Measurements from ENCODE around the gene OMG.
"Not testable (repeated sequence)": the region's sequence is repeated elsewhere in the genome, so short reads cannot be mapped to it uniquely, and the experiment has no call there.

Gene OMG, protein sequence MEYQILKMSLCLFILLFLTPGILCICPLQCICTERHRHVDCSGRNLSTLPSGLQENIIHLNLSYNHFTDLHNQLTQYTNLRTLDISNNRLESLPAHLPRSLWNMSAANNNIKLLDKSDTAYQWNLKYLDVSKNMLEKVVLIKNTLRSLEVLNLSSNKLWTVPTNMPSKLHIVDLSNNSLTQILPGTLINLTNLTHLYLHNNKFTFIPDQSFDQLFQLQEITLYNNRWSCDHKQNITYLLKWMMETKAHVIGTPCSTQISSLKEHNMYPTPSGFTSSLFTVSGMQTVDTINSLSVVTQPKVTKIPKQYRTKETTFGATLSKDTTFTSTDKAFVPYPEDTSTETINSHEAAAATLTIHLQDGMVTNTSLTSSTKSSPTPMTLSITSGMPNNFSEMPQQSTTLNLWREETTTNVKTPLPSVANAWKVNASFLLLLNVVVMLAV

DNA sequence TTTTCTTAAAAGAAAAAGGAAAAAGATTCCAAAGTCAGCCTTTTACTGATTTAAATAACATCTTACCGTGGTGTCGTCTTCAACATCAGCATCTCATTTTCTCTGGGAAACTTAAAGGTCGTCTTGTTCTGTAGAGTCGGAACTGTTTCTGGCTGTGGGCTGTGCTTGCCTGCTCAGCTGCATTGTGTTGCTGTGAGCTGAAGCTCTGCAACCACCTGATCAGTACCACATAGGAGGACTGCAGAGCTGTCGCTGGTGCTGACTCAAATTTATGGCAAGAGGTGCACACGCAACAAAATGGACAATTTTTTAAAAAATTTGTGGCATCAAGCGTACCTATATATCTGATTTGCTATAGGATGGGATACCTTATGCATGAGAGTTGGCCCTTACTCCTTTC is at the start of gene OMG:
Gene OMG (minus strand): TSS at position 150 of the 400 bp plus-strand sequence. CDS start 908 bp downstream, outside the sequence.
- H3K4me3 Mint-ChIP-seq: no peak within 1 kb of the TSS
- no peaks in the 10 kb centered on the region for H3K27me3 Mint-ChIP-seq
- no peak for ATAC-seq (ENCODE audit: low read depth)
- no peak within 1 kb of the TSS for H3K27ac Mint-ChIP-seq
- DNase-seq (ENCODE audit: low spot score in 2 of 2): no peak
- no peaks in the 10 kb centered on the region for H3K36me3 Mint-ChIP-seq
- no peaks in the 10 kb centered on the region for H3K9me3 Mint-ChIP-seq
- peaks cover 6% of the 10 kb centered on the region for H3K4me1 Mint-ChIP-seq

DNA sequence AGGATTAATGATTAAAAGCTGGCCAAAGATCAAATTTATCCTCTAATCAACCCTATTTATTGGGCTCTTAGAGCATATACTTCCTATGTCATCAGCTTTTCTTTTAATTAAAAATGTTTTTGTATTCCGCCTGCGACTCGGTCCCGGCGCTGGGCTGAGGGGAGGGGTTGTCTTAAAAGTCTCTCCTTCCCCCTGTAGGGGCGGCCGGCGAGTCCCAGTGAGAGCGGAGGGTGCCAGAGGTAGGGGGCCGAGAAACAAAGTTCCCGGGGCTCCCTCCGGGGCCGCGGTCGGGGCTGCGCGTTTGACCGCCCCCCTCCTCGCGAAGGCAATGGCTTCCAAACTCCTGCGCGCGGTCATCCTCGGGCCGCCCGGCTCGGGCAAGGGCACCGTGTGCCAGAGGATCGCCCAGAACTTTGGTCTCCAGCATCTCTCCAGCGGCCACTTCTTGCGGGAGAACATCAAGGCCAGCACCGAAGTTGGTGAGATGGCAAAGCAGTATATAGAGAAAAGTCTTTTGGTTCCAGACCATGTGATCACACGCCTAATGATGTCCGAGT is 48.2 kb upstream of the OMG start:
- not testable (repeated sequence) for H3K4me3 Mint-ChIP-seq; H3K9me3 Mint-ChIP-seq; H3K27me3 Mint-ChIP-seq; H3K4me1 Mint-ChIP-seq; DNase-seq (ENCODE audit: low spot score in 2 of 2); H3K27ac Mint-ChIP-seq; ATAC-seq (ENCODE audit: low read depth)
- H3K36me3 Mint-ChIP-seq: peaks cover 20% of the 10 kb centered on the region

DNA sequence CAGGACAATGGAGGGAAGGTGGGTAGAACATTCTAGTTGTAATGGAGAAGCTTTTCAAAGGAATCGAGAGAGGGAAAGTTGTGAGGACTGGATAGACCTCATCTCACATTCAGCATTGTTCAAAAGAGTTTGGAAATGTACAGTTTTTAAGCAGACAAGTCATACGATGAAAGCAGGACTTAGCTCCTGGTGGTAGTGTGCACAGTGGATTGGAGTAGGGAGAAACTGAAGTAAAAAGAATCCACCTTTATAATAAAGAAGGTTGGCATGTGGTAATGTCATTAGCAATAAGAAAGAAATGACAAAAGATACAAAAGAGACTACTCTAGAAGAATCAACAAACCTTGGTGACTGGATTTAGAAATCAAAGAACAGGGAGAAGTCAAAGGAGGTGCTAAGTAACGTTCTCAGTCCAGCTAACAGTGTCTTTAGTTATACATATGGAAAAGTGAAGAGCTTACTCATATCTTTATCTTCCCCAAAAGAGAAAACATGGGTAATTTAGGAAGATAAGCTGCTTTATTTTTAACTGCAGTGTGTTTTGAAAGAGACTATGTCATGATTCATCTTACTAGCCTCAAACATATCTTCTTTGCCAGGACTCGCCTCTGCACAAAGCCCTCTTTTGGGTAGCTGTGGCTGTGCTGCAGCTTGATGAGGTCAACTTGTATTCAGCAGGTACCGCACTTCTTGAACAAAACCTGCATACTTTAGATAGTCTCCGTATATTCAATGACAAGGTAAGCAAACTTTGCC is 43.0 kb upstream of the OMG start:
- ATAC-seq (ENCODE audit: low read depth) (no peak), DNase-seq (ENCODE audit: low spot score in 2 of 2) (no peak)
- H3K4me1 Mint-ChIP-seq: peaks cover 2% of the 10 kb centered on the region
- no peak overlapping the region for H3K27ac Mint-ChIP-seq
- peaks cover 24% of the 10 kb centered on the region for H3K36me3 Mint-ChIP-seq
- no peaks in the 10 kb centered on the region for H3K9me3 Mint-ChIP-seq
- no peaks in the 10 kb centered on the region for H3K27me3 Mint-ChIP-seq
- H3K4me3 Mint-ChIP-seq: no peak overlapping the region

DNA sequence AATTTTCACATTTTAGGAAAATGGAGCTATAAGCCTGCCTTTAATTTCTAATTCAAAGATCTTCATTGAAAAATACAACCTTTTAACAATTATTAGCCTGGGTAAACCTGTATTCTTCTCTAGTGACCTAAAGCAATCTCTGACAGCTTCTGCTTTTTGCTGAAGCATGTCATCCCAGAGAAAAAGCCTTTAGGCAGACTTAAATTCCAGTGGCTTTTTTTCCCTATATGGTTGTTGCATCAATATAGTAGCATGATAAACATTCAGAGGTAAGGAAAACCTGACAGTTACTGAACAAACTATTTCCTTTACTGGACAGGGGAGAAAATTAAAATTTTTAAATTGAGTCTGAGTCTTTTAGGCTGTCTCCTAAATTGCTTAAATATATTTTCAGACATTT is 32.2 kb upstream of the OMG start:
- no peak overlapping the region for H3K27ac Mint-ChIP-seq
- DNase-seq (ENCODE audit: low spot score in 2 of 2): no peak
- no peaks in the 10 kb centered on the region for H3K27me3 Mint-ChIP-seq
- no peaks in the 10 kb centered on the region for H3K9me3 Mint-ChIP-seq
- peaks cover 16% of the 10 kb centered on the region for H3K36me3 Mint-ChIP-seq
- H3K4me1 Mint-ChIP-seq: no peaks in the 10 kb centered on the region
- H3K4me3 Mint-ChIP-seq: no peak overlapping the region
- ATAC-seq (ENCODE audit: low read depth): no peak

DNA sequence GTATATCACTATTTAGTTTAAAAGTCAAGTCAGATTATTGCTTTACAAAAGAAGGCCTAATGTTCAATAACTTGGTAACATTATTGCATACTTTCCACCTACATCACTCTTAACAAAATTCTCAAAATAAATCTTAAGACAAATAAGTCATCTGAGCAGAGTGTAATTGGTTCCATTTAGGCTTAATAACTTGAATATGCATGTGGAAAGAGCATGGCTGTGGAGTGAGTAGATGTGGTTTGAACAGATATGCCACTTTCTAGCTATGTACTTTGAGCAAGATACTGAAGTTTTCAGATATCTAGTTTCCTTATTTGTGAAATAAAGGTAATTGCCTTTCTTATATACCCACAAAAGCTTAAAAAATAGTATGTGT is 31.1 kb upstream of the OMG start:
- H3K36me3 Mint-ChIP-seq: peaks cover 16% of the 10 kb centered on the region

DNA sequence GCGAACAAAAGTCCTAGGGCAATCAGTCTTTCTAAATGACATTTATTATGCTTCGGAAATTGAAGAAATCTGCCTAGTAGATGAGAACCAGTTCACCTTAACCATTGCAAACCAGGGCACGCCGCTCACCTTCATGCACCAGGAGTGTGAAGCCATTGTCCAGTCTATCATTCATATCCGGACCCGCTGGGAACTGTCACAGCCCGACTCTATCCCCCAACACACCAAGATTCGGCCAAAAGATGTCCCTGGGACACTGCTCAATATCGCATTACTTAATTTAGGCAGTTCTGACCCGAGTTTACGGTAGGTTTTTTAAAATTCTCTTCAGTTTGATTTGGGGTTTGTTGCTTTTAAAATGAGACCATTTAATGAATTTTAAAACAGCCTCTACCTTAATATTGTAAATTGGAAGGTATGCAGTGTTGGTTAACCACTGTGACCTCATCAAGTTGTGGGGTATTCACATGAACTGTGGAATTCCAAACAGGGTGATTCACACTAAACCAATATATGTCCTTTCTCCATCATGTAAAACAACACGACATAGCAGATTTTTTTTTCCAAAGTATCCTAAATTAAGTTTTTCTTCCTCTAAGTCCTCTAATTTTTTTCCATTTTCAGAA is 30.6 kb upstream of the OMG start:
- H3K36me3 Mint-ChIP-seq: peaks cover 16% of the 10 kb centered on the region
- H3K4me3 Mint-ChIP-seq: no peak overlapping the region
- H3K27me3 Mint-ChIP-seq: no peaks in the 10 kb centered on the region
- DNase-seq (ENCODE audit: low spot score in 2 of 2): no peak
- H3K4me1 Mint-ChIP-seq: peaks cover 6% of the 10 kb centered on the region
- no peak overlapping the region for H3K27ac Mint-ChIP-seq
- no peaks in the 10 kb centered on the region for H3K9me3 Mint-ChIP-seq
- no peak for ATAC-seq (ENCODE audit: low read depth)

More for the DNA sequence above, 31.1 kb upstream of the OMG start:
- no peak overlapping the region for H3K4me3 Mint-ChIP-seq
- H3K9me3 Mint-ChIP-seq: no peaks in the 10 kb centered on the region
- ATAC-seq (ENCODE audit: low read depth): no peak
- no peaks in the 10 kb centered on the region for H3K27me3 Mint-ChIP-seq
- no peak overlapping the region for H3K27ac Mint-ChIP-seq
- peaks cover 4% of the 10 kb centered on the region for H3K4me1 Mint-ChIP-seq
- DNase-seq (ENCODE audit: low spot score in 2 of 2): no peak

DNA sequence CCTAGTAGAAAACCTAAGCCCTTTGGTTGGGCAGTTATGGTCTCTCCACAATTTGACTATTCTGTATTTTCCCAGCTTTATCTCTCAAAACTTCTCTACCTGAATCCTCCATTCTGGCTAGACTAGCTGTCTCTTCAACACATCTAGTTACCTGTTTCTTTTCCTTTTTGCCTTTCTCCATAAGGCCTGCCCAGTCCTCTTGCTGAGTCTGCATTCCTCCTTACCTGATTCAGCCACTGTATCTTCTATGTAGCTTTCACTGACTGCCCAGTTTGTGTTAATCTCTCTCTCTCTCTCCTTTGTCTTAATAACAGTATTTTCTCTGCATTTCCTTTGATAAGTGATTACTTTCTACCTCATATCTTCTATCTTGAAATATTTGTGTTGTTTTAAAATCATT is 26.5 kb upstream of the OMG start:
- peaks cover 11% of the 10 kb centered on the region for H3K4me1 Mint-ChIP-seq
- no peaks in the 10 kb centered on the region for H3K9me3 Mint-ChIP-seq
- H3K4me3 Mint-ChIP-seq: no peak overlapping the region
- H3K36me3 Mint-ChIP-seq: peaks cover 12% of the 10 kb centered on the region
- ATAC-seq (ENCODE audit: low read depth) (no peak), DNase-seq (ENCODE audit: low spot score in 2 of 2) (no peak)
- peak overlapping the region; percentile 78 for H3K27ac Mint-ChIP-seq
- H3K27me3 Mint-ChIP-seq: no peaks in the 10 kb centered on the region

DNA sequence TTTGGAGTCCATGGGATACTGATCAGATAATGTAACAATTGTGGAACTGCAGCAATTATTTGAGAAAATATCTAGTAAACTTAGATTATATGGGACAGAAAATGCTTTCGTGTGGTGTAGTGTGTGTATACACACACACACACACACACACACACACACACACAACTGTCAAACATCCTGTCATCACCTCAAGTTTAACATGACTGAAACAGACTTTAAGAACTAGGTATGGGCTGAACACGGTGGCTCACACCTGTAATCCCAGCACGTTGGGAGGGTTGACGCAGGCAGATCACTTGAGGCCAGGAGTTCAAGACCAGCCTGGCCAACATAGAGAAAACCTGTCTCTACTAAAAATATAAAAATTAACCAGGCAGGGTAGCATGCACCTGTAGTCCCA is 24.9 kb upstream of the OMG start:
- Mint-ChIP-seq H3K36me3 (peaks cover 12% of the 10 kb centered on the region), H3K4me3 (peak overlapping the region; percentile 84), H3K27ac (peak overlapping the region; percentile 85), H3K27me3 (no peaks in the 10 kb centered on the region), H3K4me1 (peaks cover 15% of the 10 kb centered on the region), H3K9me3 (no peaks in the 10 kb centered on the region)
- ATAC-seq (ENCODE audit: low read depth) (no peak), DNase-seq (ENCODE audit: low spot score in 2 of 2) (no peak)

DNA sequence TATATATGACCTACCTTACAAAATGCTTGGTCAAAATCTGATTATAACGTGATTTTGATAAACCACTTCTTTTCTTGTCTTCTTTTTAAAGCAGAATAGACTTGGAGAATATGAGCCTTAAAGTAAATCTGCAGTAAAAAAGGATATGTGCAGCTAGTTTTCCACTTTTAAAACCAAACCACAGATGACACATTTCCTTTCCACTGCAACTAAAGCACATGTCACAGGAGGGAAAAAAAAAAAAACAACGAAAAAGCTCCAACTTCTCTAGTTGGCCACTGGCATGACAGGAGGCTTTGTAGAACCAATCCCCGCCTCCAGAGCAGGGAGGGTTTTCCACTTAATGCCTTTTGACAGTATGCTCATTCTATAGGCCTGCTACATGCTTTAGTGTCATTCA is 24.4 kb upstream of the OMG start, which contains the start of gene EVI2A:
Gene EVI2A (minus strand): TSS at position 142 of the 400 bp plus-strand sequence. CDS start 2,609 bp downstream, outside the sequence.
- ATAC-seq (ENCODE audit: low read depth) (peak; percentile 61), DNase-seq (ENCODE audit: low spot score in 2 of 2) (peak in 1 of 2 donors; percentile 32)
- H3K36me3 Mint-ChIP-seq: peaks cover 8% of the 10 kb centered on the region
- H3K27ac Mint-ChIP-seq: peak within 1 kb of the TSS; percentile 85
- no peaks in the 10 kb centered on the region for H3K9me3 Mint-ChIP-seq
- no peaks in the 10 kb centered on the region for H3K27me3 Mint-ChIP-seq
- H3K4me3 Mint-ChIP-seq: peak within 1 kb of the TSS; percentile 84
- peaks cover 17% of the 10 kb centered on the region for H3K4me1 Mint-ChIP-seq

DNA sequence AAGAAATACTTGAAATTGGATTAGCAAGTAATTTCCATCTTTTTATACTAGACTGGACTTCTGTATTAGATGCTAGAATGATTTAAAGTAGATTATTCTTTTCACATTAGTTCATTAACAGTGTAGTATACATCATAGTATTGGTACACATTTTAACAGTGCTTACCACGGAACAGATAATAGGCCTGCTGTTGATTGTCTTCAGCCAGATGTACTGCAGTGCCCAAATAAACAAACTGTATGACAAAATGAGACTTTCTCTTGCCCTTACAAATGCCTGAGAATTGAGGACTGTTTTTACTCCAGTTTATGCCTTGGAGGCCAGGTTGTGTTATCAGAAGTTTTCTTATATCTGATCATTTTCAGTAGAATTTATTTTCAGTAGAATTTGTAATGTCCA is 23.8 kb upstream of the OMG start:
- no peaks in the 10 kb centered on the region for H3K27me3 Mint-ChIP-seq
- DNase-seq (ENCODE audit: low spot score in 2 of 2): no peak
- H3K4me1 Mint-ChIP-seq: peaks cover 17% of the 10 kb centered on the region
- H3K27ac Mint-ChIP-seq: peak overlapping the region; percentile 85
- peak overlapping the region; percentile 84 for H3K4me3 Mint-ChIP-seq
- H3K9me3 Mint-ChIP-seq: no peaks in the 10 kb centered on the region
- no peak for ATAC-seq (ENCODE audit: low read depth)
- peaks cover 6% of the 10 kb centered on the region for H3K36me3 Mint-ChIP-seq

DNA sequence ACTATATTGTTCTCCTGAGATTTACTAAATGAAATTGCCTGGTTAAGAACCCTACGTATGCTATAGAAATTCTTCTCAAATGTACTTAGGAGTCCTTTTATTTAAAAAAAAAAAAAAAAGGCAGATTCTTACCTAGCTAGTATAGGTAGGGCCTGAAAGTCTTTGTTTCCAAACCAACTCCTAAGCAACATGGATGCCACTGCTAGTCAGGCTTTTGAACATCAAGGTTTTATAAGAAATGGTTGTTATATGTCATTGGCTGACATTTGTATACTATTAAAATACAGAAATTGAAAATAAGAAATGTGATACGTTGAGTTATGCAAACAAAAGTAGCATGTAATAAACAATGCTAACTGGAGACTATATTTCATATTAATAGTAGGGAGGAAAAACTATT is 23.2 kb upstream of the OMG start:
- H3K4me1 Mint-ChIP-seq: peaks cover 17% of the 10 kb centered on the region
- H3K27me3 Mint-ChIP-seq: no peaks in the 10 kb centered on the region
- H3K9me3 Mint-ChIP-seq: no peaks in the 10 kb centered on the region
- H3K36me3 Mint-ChIP-seq: peaks cover 4% of the 10 kb centered on the region
- no peak overlapping the region for H3K27ac Mint-ChIP-seq
- H3K4me3 Mint-ChIP-seq: peak overlapping the region; percentile 84
- ATAC-seq (ENCODE audit: low read depth): no peak
- DNase-seq (ENCODE audit: low spot score in 2 of 2): no peak

DNA sequence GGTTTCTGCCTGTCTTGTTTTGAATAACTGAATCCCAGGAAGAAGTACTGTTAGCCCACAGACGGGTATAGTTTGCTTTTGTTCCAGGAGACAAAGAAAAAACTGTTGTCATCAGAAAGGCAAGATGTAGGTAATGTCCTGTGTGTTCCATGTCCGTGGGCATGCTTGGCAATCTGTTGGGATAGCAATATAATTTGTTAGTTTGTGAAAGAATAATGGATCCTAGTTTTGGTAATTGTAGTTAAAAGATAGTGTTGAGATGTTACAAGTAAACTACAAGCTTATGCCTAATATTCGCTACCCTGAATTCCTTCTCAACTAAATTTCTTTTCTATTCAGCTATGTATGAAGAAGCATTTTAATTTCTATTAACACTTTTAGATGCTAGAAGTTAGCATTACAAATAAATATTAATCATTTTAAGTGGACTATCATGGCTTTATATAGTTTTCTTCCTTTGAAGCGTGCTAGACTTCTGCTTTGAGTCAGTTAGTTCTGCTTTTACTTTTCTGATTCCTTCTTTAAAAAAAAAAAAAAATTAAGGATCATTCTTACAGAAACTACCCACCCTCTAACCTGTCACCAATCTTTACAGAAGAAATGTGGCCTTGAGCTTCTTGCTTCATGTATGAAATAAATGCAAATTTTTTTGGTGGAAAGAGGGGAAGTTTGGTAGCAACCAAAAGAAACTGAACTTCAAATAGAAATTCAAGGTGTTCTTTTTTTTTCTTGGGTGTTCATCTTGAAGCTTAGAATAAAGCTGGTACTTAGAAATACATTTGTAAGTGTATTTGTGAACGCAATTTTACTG is 22.0 kb upstream of the OMG start:
- DNase-seq (ENCODE audit: low spot score in 2 of 2) (peak in 1 of 2 donors; percentile 56), ATAC-seq (ENCODE audit: low read depth) (peak; percentile 76)
- Mint-ChIP-seq H3K4me1 (peaks cover 21% of the 10 kb centered on the region), H3K4me3 (peak overlapping the region; percentile 88), H3K9me3 (no peaks in the 10 kb centered on the region), H3K36me3 (peaks cover 4% of the 10 kb centered on the region), H3K27me3 (no peaks in the 10 kb centered on the region), H3K27ac (peak overlapping the region; percentile 92)

DNA sequence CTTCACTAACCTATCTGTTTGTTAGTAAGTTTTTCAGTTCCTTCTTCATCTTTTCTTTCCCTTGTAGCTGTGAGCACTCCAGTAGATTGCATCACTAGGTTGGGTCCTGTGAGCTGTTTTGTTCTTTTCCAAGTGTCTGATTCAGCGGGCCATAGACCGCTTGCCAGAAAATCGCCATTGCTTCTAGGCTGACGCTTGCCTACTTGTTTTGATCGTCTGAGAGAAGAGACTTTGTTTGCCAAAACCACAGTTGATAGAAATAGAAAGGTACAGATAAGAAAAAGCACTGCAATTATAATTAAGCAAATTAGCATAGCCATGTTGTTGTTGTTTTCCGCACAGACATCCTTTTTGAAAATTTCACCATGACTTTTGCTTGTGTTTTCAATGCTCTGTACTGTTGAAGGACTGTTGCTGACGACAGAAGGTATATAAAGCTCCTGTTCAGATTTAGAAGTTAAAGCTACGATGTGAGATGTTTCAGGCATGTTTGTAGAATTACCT is 21.3 kb upstream of the OMG start:
- H3K27ac Mint-ChIP-seq: peak overlapping the region; percentile 92

More for the DNA sequence above, 21.3 kb upstream of the OMG start:
- no peaks in the 10 kb centered on the region for H3K27me3 Mint-ChIP-seq
- DNase-seq (ENCODE audit: low spot score in 2 of 2) (no peak), ATAC-seq (ENCODE audit: low read depth) (peak; percentile 9)
- H3K9me3 Mint-ChIP-seq: no peaks in the 10 kb centered on the region
- peak overlapping the region; percentile 88 for H3K4me3 Mint-ChIP-seq
- H3K36me3 Mint-ChIP-seq: peaks cover 4% of the 10 kb centered on the region
- peaks cover 17% of the 10 kb centered on the region for H3K4me1 Mint-ChIP-seq
